ENCODE results near the gene ALK. TPM values are rescaled to one million over a fixed set of nuclear protein-coding genes. Genes with fewer than 3 reads are reported as not detected.

Gene ALK
- total RNA-seq, 1 donor from 2014 or later: under 0.01 TPM

- no peak overlapping the region for H3K4me3 ChIP-seq (ENCODE audit: low read depth, low read length)
- TF ChIP-seq, protein P1, sequence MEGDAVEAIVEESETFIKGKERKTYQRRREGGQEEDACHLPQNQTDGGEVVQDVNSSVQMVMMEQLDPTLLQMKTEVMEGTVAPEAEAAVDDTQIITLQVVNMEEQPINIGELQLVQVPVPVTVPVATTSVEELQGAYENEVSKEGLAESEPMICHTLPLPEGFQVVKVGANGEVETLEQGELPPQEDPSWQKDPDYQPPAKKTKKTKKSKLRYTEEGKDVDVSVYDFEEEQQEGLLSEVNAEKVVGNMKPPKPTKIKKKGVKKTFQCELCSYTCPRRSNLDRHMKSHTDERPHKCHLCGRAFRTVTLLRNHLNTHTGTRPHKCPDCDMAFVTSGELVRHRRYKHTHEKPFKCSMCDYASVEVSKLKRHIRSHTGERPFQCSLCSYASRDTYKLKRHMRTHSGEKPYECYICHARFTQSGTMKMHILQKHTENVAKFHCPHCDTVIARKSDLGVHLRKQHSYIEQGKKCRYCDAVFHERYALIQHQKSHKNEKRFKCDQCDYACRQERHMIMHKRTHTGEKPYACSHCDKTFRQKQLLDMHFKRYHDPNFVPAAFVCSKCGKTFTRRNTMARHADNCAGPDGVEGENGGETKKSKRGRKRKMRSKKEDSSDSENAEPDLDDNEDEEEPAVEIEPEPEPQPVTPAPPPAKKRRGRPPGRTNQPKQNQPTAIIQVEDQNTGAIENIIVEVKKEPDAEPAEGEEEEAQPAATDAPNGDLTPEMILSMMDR (conservative IDR thresholded peaks at IDR 0.05; ENCODE audit: low read depth, low read length): no peak
- DNase-seq (ENCODE audit: low read depth): no peak
These were observed 636.7 kb downstream of the ALK start for GRCh38 chr2:29284671-29285070.

DNA sequence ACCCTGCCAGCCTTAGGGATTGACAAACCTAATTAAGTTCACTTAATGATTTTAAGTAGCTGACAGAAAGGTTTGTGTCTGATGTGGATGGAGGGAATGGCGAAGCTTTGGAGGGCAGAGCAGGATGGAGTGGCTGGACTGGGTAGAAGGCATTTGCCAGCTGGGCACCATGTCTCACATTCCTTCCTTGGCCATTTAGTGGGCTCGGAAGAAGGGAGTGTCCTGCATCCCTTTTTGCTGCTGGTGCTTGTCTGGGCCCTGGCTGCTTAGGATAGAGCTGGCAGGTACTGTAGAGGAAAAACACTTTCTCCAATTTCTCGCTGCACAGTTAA, 639.5 kb downstream of the ALK start:
- no peak for DNase-seq (ENCODE audit: low read depth)
- TF ChIP-seq, protein P1 (conservative IDR thresholded peaks at IDR 0.05; ENCODE audit: low read depth, low read length): no peak
- H3K4me3 ChIP-seq (ENCODE audit: low read depth, low read length): no peak overlapping the region

- H3K4me3 ChIP-seq (ENCODE audit: low read depth, low read length): no peak overlapping the region
- DNase-seq (ENCODE audit: low read depth): no peak
- TF ChIP-seq, protein P1 (conservative IDR thresholded peaks at IDR 0.05; ENCODE audit: low read depth, low read length): no peak
These were observed 640.1 kb downstream of the ALK start for GRCh38 chr2:29281086-29281915.

GRCh38 chr2:29278966-29279365, 642.4 kb downstream of the ALK start:
- DNase-seq (ENCODE audit: low read depth): no peak
- H3K4me3 ChIP-seq (ENCODE audit: low read depth, low read length): no peak overlapping the region
- TF ChIP-seq, protein P1 (conservative IDR thresholded peaks at IDR 0.05; ENCODE audit: low read depth, low read length): no peak

DNA sequence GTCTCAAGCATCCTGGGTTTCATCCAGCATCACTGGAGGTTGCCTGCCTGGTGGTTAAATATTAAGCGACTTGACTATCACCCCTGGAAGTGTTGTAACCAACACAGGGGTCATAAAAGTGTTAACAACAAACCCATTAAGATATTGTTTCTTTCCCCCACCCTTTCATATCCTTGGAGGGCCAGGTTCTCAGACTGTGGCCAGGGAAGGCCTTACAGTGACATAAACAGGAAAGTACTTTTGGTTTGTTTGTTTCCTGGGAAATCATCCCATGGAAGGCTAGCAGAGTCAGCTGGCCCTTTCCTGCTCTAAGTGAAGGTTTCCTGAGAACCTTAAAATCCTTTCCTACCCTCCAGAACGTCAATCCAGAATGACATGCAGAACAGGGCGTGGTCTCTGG, 645.2 kb downstream of the ALK start:
- DNase-seq (ENCODE audit: low read depth): no peak
- TF ChIP-seq, protein P1 (conservative IDR thresholded peaks at IDR 0.05; ENCODE audit: low read depth, low read length): no peak
- H3K4me3 ChIP-seq (ENCODE audit: low read depth, low read length): no peak overlapping the region

- H3K4me3 ChIP-seq (ENCODE audit: low read depth, low read length): no peak overlapping the region
- TF ChIP-seq, protein P1 (conservative IDR thresholded peaks at IDR 0.05; ENCODE audit: low read depth, low read length): no peak
- DNase-seq (ENCODE audit: low read depth): no peak
These were observed 646.2 kb downstream of the ALK start for GRCh38 chr2:29275186-29275585.
